ENCODE measurements around the gene ZNF821. TPM values are rescaled to one million over a fixed set of nuclear protein-coding genes. Genes with fewer than 3 reads are reported as not detected.

Gene ZNF821
- total RNA-seq, 2 donors from 2014 or later: 12.1 to 12.8 TPM

DNA sequence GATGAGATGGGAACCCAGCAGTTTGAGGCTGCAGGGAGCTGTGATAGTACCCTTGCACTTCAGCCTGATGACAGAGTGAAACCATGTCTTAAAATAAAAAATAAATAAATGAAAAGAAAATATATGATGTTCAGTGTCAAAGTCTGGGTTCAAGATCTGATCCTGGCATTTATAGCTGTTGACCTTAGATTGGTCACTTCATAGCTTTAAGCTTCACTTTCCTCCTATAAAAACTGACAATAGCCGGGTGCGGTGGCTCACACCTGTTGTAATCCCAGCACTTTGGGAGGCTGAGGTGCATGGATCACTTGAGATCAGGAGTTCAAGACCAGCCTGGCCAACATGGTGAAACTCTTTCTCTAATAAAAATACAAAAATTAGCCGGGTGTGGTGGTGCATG is 5.2 kb upstream of the ZNF821 start:
- H3K27ac ChIP-seq (ENCODE audit: low read depth, low read length): no peak overlapping the region
- DNase-seq: no peak
- no peaks in the 10 kb centered on the region for H3K27me3 ChIP-seq (ENCODE audit: control insufficient read depth, insufficient read depth, low read length, poor library complexity, severe bottlenecking)
- no peaks in the 10 kb centered on the region for H3K9me3 Mint-ChIP-seq
- H3K4me3 Mint-ChIP-seq: no peak overlapping the region
- H3K4me3 ChIP-seq (ENCODE audit: low read length): no peak overlapping the region
- H3K27me3 Mint-ChIP-seq (ENCODE audit: insufficient read depth): no peaks in the 10 kb centered on the region
- H3K4me1 ChIP-seq (ENCODE audit: control insufficient read depth, insufficient read depth, low read length): no peaks in the 10 kb centered on the region
- TF ChIP-seq, protein P1, sequence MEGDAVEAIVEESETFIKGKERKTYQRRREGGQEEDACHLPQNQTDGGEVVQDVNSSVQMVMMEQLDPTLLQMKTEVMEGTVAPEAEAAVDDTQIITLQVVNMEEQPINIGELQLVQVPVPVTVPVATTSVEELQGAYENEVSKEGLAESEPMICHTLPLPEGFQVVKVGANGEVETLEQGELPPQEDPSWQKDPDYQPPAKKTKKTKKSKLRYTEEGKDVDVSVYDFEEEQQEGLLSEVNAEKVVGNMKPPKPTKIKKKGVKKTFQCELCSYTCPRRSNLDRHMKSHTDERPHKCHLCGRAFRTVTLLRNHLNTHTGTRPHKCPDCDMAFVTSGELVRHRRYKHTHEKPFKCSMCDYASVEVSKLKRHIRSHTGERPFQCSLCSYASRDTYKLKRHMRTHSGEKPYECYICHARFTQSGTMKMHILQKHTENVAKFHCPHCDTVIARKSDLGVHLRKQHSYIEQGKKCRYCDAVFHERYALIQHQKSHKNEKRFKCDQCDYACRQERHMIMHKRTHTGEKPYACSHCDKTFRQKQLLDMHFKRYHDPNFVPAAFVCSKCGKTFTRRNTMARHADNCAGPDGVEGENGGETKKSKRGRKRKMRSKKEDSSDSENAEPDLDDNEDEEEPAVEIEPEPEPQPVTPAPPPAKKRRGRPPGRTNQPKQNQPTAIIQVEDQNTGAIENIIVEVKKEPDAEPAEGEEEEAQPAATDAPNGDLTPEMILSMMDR (conservative IDR thresholded peaks at IDR 0.05): no peak
- H3K4me1 Mint-ChIP-seq: peaks cover 14% of the 10 kb centered on the region
- no peaks in the 10 kb centered on the region for H3K36me3 ChIP-seq (ENCODE audit: control insufficient read depth, insufficient read depth, low read length)
- no peak overlapping the region for H3K27ac Mint-ChIP-seq
- H3K9ac ChIP-seq (ENCODE audit: extremely low read depth, low read length, poor library complexity, severe bottlenecking): no peak overlapping the region
- H3K36me3 Mint-ChIP-seq (ENCODE audit: low read depth): no peaks in the 10 kb centered on the region
- no peaks in the 10 kb centered on the region for H3K9me3 ChIP-seq (ENCODE audit: control insufficient read depth, low read length)
- 84 to 95% methylated on average over 3 of the region's 3 CpGs for WGBS, 2 experiments (ENCODE audit: insufficient coverage in 1 of 2, insufficient read length in 1 of 2)

DNA sequence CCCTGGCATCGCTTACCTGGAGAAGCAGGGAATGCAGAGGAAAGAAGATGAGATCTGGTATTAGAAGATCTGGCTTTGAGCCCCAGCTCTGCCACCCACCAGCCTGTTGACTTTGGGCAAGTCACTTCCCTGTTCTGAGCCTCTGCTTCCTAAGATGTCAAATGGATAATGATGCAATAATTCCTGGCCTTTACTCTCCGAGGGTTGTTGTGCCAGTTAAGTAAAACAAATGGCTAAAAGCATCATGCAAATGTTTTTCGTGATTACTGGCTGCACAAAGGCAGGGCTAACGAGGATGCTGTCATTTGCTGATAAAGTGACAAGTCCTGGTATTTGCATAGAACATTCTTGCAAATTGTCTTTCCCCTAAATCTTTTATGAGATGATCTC is 1.3 kb upstream of the ZNF821 start:
- peak; percentile 60 for DNase-seq
- H3K27ac Mint-ChIP-seq: no peak overlapping the region
- H3K9ac ChIP-seq (ENCODE audit: extremely low read depth, low read length, poor library complexity, severe bottlenecking): no peak overlapping the region
- no peak overlapping the region for H3K27ac ChIP-seq (ENCODE audit: low read depth, low read length)
- H3K36me3 ChIP-seq (ENCODE audit: control insufficient read depth, insufficient read depth, low read length): peaks cover 14% of the 10 kb centered on the region
- no peaks in the 10 kb centered on the region for H3K4me1 ChIP-seq (ENCODE audit: control insufficient read depth, insufficient read depth, low read length)
- peaks cover 23% of the 10 kb centered on the region for H3K4me1 Mint-ChIP-seq
- no peaks in the 10 kb centered on the region for H3K27me3 ChIP-seq (ENCODE audit: control insufficient read depth, insufficient read depth, low read length, poor library complexity, severe bottlenecking)
- WGBS, 2 experiments (ENCODE audit: insufficient coverage in 1 of 2, insufficient read length in 1 of 2): 60 to 61% methylated on average over 3 to 4 of the region's 4 CpGs
- no peaks in the 10 kb centered on the region for H3K9me3 Mint-ChIP-seq
- TF ChIP-seq, protein P1 (conservative IDR thresholded peaks at IDR 0.05): no peak
- H3K9me3 ChIP-seq (ENCODE audit: control insufficient read depth, low read length): no peaks in the 10 kb centered on the region
- H3K36me3 Mint-ChIP-seq (ENCODE audit: low read depth): peaks cover 5% of the 10 kb centered on the region
- H3K27me3 Mint-ChIP-seq (ENCODE audit: insufficient read depth): no peaks in the 10 kb centered on the region
- H3K4me3 Mint-ChIP-seq: peak overlapping the region; percentile 85
- H3K4me3 ChIP-seq (ENCODE audit: low read length): no peak overlapping the region

DNA sequence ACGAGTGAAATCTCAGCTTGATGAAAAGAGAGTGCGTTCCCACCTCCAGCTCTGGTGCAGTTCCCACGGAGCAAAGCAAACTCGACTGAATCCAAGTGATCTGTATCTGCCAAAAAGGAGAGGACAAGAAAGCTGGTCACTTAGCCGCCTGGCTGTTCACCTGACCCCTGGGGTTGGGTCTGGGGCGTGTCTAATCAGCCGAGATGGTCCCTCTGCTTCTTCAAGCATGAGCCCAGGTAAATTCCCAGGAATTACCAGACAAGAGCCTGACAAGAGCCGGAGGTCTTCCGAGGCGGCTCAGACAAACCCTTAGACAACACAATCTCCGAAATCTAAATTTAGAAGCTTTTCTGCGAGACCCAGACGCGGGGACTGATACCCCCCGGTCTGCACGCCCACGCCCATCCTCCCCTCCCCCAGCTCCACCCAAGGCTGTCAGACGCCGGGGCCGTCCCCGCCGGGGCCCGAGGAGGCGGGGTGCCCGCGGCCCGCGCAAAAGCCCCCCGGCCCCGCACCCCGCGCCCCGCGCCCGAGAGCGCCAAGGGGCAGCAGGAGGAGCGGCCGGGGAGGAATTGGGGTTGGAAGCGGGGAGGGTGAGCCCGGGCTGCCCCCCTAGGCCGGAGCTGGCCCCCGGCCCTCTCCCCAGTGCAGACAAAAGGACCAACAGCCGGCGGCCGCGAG is 674 bp downstream of the ZNF821 start:
- no peaks in the 10 kb centered on the region for H3K9me3 Mint-ChIP-seq
- H3K4me3 ChIP-seq (ENCODE audit: low read length): peak overlapping the region; percentile 91
- peak; percentile 88 for DNase-seq

More for the DNA sequence above, 674 bp downstream of the ZNF821 start:
- no peaks in the 10 kb centered on the region for H3K27me3 ChIP-seq (ENCODE audit: control insufficient read depth, insufficient read depth, low read length, poor library complexity, severe bottlenecking)
- peak overlapping the region; percentile 82 for H3K9ac ChIP-seq (ENCODE audit: extremely low read depth, low read length, poor library complexity, severe bottlenecking)
- H3K9me3 ChIP-seq (ENCODE audit: control insufficient read depth, low read length): no peaks in the 10 kb centered on the region
- peaks cover 23% of the 10 kb centered on the region for H3K36me3 Mint-ChIP-seq (ENCODE audit: low read depth)
- no peaks in the 10 kb centered on the region for H3K4me1 ChIP-seq (ENCODE audit: control insufficient read depth, insufficient read depth, low read length)
- peaks cover 23% of the 10 kb centered on the region for H3K4me1 Mint-ChIP-seq
- peak overlapping the region; percentile 95 for H3K27ac ChIP-seq (ENCODE audit: low read depth, low read length)
- H3K27me3 Mint-ChIP-seq (ENCODE audit: insufficient read depth): no peaks in the 10 kb centered on the region
- H3K4me3 Mint-ChIP-seq: peak overlapping the region; percentile 85
- 0 to 1% methylated on average over 11 to 45 of the region's 46 CpGs for WGBS, 2 experiments (ENCODE audit: insufficient coverage in 1 of 2, insufficient read length in 1 of 2)
- peaks cover 33% of the 10 kb centered on the region for H3K36me3 ChIP-seq (ENCODE audit: control insufficient read depth, insufficient read depth, low read length)
- TF ChIP-seq, protein P1 (conservative IDR thresholded peaks at IDR 0.05): peak; percentile 88
- peak overlapping the region; percentile 92 for H3K27ac Mint-ChIP-seq

Measured in endodermal cell (in vitro differentiated cells).